ENCODE results near the gene ABCA10. TPM values are rescaled to one million over a fixed set of nuclear protein-coding genes. Genes with fewer than 3 reads are reported as not detected.
A peak's percentile ranks its signal among the peaks of the same experiment; 100 is the strongest.
"Not testable (repeated sequence)": the region's sequence is repeated elsewhere in the genome, so short reads cannot be mapped to it uniquely, and the experiment has no call there.

The ABCA10 gene
- total RNA-seq, 1 donor from 2014 or later = 6.9 TPM

- no peak for DNase-seq
- intact Hi-C loops (cut with DNase I) = no loop called here
- ATAC-seq (ENCODE audit: poor library complexity) = peak; percentile 58
These were observed 52.8 kb downstream of the ABCA10 start for GRCh38 chr17:69175625-69176456.

GRCh38 chr17:69175262-69175624 is 53.4 kb downstream of the ABCA10 start:
- ATAC-seq (ENCODE audit: poor library complexity) = no peak
- intact Hi-C loops (cut with DNase I) = no loop called here

GRCh38 chr17:69173118-69173517 is 55.5 kb downstream of the ABCA10 start:
- ATAC-seq (ENCODE audit: poor library complexity) = no peak
- intact Hi-C loops (cut with DNase I) = no loop called here
- DNase-seq = no peak

More at GRCh38 chr17:69175262-69175624, 53.4 kb downstream of the ABCA10 start:
- no peak for DNase-seq

- intact Hi-C loops (cut with DNase I) = no loop called here
- peak; percentile 31 for ATAC-seq (ENCODE audit: poor library complexity)
- no peak for DNase-seq
These were observed 58.2 kb downstream of the ABCA10 start for GRCh38 chr17:69170377-69170776.

- intact Hi-C loops (cut with DNase I); DNase-seq; ATAC-seq (ENCODE audit: poor library complexity): not testable (repeated sequence)
These were observed 60.0 kb downstream of the ABCA10 start for GRCh38 chr17:69168642-69169041.

GRCh38 chr17:69166957-69167356 is 61.7 kb downstream of the ABCA10 start:
- no peak for ATAC-seq (ENCODE audit: poor library complexity)
- intact Hi-C loops (cut with DNase I) = no loop called here

GRCh38 chr17:69164206-69164605 is 64.4 kb downstream of the ABCA10 start:
- ATAC-seq (ENCODE audit: poor library complexity) = no peak
- intact Hi-C loops (cut with DNase I) = no loop called here
- no peak for DNase-seq

More at GRCh38 chr17:69166957-69167356, 61.7 kb downstream of the ABCA10 start:
- no peak for DNase-seq

- intact Hi-C loops (cut with DNase I) = no loop called here
- DNase-seq (no peak), ATAC-seq (ENCODE audit: poor library complexity) (no peak)
These were observed 69.2 kb downstream of the ABCA10 start for GRCh38 chr17:69159418-69159817.

GRCh38 chr17:69154267-69154666 is 74.4 kb downstream of the ABCA10 start:
- intact Hi-C loops (cut with DNase I) = no loop called here
- no peak for DNase-seq
- ATAC-seq (ENCODE audit: poor library complexity) = no peak

GRCh38 chr17:69150333-69150732 is 78.3 kb downstream of the ABCA10 start:
- ATAC-seq (ENCODE audit: poor library complexity) (no peak), DNase-seq (no peak)
- intact Hi-C loops (cut with DNase I) = no loop called here

GRCh38 chr17:69147460-69147859 is 81.2 kb downstream of the ABCA10 start:
- DNase-seq (no peak), ATAC-seq (ENCODE audit: poor library complexity) (no peak)
- intact Hi-C loops (cut with DNase I) = no loop called here

GRCh38 chr17:69144331-69145255 is 84.0 kb downstream of the ABCA10 start:
- ATAC-seq (ENCODE audit: poor library complexity) (no peak), DNase-seq (no peak)
- intact Hi-C loops (cut with DNase I) = no loop called here

- intact Hi-C loops (cut with DNase I) = no loop called here
- ATAC-seq (ENCODE audit: poor library complexity) (no peak), DNase-seq (no peak)
These were observed 84.9 kb downstream of the ABCA10 start for GRCh38 chr17:69143683-69144231.

- ATAC-seq (ENCODE audit: poor library complexity) = no peak
- intact Hi-C loops (cut with DNase I) = no loop called here
These were observed 85.5 kb downstream of the ABCA10 start for GRCh38 chr17:69143151-69143550.

GRCh38 chr17:69142175-69142802 is 86.3 kb downstream of the ABCA10 start:
- DNase-seq = no peak
- peak; percentile 84 for ATAC-seq (ENCODE audit: poor library complexity)
- intact Hi-C loops (cut with DNase I) = no loop called here

More at GRCh38 chr17:69143151-69143550, 85.5 kb downstream of the ABCA10 start:
- no peak for DNase-seq

GRCh38 chr17:69141431-69142174 is 87.0 kb downstream of the ABCA10 start, which contains the start of gene ABCA6:
TSS of gene ABCA6 (minus strand) at chr17:69141895. CDS start at chr17:69140703, 1,192 bp downstream.
- DNase-seq (no peak), ATAC-seq (ENCODE audit: poor library complexity) (peak; percentile 92)
- intact Hi-C loops (cut with DNase I) = no loop called here

- DNase-seq (no peak), ATAC-seq (ENCODE audit: poor library complexity) (no peak)
- intact Hi-C loops (cut with DNase I) = no loop called here
These were observed 94.5 kb downstream of the ABCA10 start for GRCh38 chr17:69134112-69134511.
